Mucosa of gallbladder (tissue), 1 donor: Measurements from ENCODE around the gene IFIT5. TPM values are rescaled to one million over a fixed set of nuclear protein-coding genes. Genes with fewer than 3 reads are reported as not detected.
"Not testable (repeated sequence)": the region's sequence is repeated elsewhere in the genome, so short reads cannot be mapped to it uniquely, and the experiment has no call there.

Experiments used
- DNase-seq: peaks from one replicate; pipeline ENCODE4 v3.0.0-alpha.2; 2020; ENCODE audit warnings: low spot score
- total RNA-seq: library from RNA; stranded (reverse); gene quantifications from one replicate; pipeline ENCODE4 v1.2.1, GENCODE V29; 2021
- donor health status: DM: no; HTN: no; CAD: no.

The IFIT5 gene
- total RNA-seq, 1 donor from 2014 or later: 14.7 TPM

- no peak for DNase-seq
These were observed 17.6 kb downstream of the IFIT5 start for GRCh38 chr10:89431977-89432376.

- no peak for DNase-seq
These were observed 24.2 kb downstream of the IFIT5 start for GRCh38 chr10:89438525-89438924.

GRCh38 chr10:89440226-89441009 is 26.1 kb downstream of the IFIT5 start:
- peak; percentile 29 for DNase-seq

GRCh38 chr10:89442289-89442688 is 27.9 kb downstream of the IFIT5 start:
- DNase-seq: no peak

GRCh38 chr10:89444819-89445218 is 30.5 kb downstream of the IFIT5 start:
- DNase-seq: not testable (repeated sequence)

- DNase-seq: no peak
These were observed 36.5 kb downstream of the IFIT5 start for GRCh38 chr10:89450901-89451300.

GRCh38 chr10:89452193-89452592 is 37.8 kb downstream of the IFIT5 start:
- no peak for DNase-seq

GRCh38 chr10:89454561-89455347 is 40.4 kb downstream of the IFIT5 start:
- DNase-seq: no peak

- DNase-seq: no peak
These were observed 43.9 kb downstream of the IFIT5 start for GRCh38 chr10:89458291-89458690.

GRCh38 chr10:89458784-89459183 is 44.4 kb downstream of the IFIT5 start:
- no peak for DNase-seq

GRCh38 chr10:89463846-89464537 is 49.6 kb downstream of the IFIT5 start:
- no peak for DNase-seq

GRCh38 chr10:89465196-89465595 is 50.8 kb downstream of the IFIT5 start:
- no peak for DNase-seq

- no peak for DNase-seq
These were observed 52.2 kb downstream of the IFIT5 start for GRCh38 chr10:89466599-89467035.

GRCh38 chr10:89468191-89468965 is 54.0 kb downstream of the IFIT5 start:
- DNase-seq: peak; percentile 13

GRCh38 chr10:89469517-89469916 is 55.1 kb downstream of the IFIT5 start:
- DNase-seq: no peak

Other genes with a start within 250 kb of the IFIT5 start
- 4.0 TPM for gene CH25H, start 207.3 kb upstream of the IFIT5 start, total RNA-seq
- 62.0 TPM for gene LIPA, start 162.8 kb upstream of the IFIT5 start, total RNA-seq
- gene IFIT2, start 112.5 kb upstream of the IFIT5 start, total RNA-seq: 11.8 TPM
- 11.1 TPM for gene IFIT3, start 86.6 kb upstream of the IFIT5 start, total RNA-seq
- not detected for gene IFIT1B, start 36.5 kb upstream of the IFIT5 start, total RNA-seq
- 14.4 TPM for gene IFIT1, start 21.9 kb upstream of the IFIT5 start, total RNA-seq
- gene SLC16A12, start 121.0 kb downstream of the IFIT5 start, total RNA-seq: 0.43 TPM
- 18.2 TPM for gene PANK1, start 230.7 kb downstream of the IFIT5 start, total RNA-seq